ENCODE measurements around the gene FGFR3.

The FGFR3 gene

DNA sequence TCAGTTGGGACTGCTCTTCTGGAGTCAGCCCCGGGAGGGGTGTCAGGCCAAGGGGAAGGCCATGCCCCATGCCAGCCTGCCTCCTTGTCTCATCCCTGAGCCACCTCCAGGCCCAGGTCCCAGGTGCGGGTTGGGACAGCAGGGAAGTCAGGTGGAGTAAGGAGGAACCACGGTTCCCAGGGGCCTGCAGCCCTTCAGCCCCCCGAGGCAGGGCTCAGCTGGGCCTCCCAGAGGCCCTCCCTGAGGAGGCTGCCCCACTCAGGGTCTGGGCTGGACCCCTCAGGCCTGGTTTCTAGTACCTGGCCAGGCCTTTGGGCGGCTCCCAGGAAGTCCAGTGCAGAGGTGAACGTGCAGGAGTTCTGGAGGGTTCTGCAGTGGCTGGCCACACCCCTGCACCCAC is 23.4 kb upstream of the FGFR3 start:
- DNase-seq (ENCODE audit: extremely low read depth in 1 of 2, low read depth in 1 of 2), result no peak

DNA sequence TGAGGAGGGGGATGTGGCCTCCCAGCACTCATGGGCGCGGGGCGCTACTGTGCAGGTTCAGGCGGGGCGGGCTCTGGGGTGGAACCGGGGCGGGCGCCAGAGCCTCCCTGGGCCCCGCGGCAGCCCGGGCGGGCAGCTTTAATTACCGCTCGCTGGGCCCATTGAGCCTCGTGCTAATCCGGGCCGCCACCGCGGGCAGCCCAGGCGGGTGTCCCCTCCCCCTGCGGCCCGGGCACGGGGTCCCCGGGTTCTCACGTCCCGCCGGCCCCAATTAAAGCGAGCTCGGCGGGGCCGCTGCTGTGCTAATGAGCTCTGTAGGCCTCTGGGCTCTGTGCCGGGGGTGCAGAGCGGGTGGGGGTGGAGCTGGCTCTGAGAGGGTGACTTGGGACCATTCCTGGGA is 22.8 kb upstream of the FGFR3 start:
- no peak for DNase-seq (ENCODE audit: extremely low read depth in 1 of 2, low read depth in 1 of 2)

DNA sequence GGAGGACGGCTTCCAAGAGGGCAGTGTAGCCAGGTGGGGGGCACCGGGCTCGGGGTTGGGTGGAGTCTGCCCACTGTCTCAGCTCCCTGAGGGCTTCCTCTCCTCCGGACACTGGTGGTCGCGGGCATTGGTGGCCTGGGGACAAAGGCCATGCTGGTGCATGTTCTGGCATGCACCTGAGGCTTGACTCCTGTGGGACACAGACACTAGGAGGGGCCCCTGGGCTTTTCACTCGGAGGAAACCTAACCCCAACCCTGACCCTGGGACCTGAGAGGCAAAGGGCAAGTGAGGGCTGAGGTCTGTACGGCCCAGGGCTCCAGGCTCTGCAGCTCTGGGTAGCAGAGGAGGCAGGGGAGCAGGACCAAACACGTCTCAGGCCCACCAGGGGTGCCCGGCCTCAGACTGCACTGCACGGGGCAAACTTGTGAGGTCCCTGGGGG is 22.3 kb upstream of the FGFR3 start:
- no peak for DNase-seq (ENCODE audit: extremely low read depth in 1 of 2, low read depth in 1 of 2)

DNA sequence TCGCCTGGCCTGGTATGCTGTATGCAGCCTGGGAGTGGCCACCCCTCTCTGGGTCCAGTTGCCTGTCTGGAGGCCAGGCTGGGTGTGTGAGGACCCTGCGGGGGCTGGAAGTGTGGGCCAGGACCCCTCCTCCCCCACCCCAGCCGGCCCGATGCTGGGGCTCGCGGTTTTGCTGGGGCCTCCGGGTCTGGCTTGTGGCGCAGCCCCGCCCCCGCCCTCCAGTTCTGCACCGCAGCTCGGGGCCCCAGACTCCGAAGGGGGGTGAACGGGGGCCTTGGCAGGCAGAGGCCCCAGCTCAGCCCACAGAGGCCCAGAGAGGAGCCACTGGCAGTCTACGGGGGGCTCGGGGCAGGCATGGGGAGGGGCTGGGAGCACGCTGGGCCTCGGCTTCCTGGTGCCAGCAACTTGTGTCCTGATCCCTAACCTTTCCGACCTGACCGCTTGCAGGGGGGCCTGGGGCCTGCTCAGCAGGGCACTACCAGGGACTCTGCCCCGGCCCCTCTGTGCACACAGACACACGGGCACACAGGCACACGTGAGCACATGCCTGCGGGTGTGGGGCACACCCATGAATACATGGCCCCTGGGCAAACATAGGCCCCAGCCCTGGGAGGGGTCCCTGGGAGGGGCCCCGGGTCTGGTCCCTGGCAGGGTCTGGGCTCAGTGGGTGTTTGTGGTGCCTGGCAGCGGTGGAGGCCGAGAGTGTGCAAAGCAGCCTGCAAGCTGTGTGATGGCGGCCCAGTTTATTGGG is 21.4 kb upstream of the FGFR3 start:
- no peak for DNase-seq (ENCODE audit: extremely low read depth in 1 of 2, low read depth in 1 of 2)

DNA sequence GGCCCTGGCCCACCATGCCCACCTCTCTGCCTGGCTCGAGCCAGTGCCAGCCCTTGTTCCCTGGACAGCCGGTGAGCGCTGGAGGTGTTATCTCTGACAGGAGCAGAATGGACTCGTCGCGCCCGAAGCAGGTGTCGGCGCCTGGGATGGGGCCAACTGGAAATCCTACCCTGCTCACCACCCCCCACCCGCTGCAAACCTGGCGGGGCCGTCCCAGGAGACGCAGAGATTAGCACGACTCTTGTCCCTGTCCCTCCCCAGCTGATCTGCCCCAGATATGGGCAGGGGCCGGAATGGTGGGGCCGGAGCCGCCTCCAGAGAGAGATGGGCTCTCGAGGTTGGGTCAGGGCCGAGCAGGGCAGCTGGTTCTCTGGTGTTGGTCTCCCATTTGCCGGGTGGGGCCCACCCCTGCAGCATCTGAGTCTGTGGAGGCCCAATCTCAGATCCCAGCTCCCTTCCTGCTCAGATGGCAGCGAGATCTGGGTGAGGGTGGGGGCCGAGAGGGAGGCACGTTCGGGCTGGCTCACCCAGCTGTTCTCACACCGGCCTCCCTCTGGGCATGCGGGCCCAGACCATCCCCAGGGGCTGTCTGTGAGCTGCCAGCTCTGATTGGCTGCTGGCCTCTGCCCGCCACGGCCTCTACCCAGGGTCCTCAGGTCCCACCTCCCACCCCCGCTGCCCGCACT is 20.1 kb upstream of the FGFR3 start:
- DNase-seq (ENCODE audit: extremely low read depth in 1 of 2, low read depth in 1 of 2), result no peak

DNA sequence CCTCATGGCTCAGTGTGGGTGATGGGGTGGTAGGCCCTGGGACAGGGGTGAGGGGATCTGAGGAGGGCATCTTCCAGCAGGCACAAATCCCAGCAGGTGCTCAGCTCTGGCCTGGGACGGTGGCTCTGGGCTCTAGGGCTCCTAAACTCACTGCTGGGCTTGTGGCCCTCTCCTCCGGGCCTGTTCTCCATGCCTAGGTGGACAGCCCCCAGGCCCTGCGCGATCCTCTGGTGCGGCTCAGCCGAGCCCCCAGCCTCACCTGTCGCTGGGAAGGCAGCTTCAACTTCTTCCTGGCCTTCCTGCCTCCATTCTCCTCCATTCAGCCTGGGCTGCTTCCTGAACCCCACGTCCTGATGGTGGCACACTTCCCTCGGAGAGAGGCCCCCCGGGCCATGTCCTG is 19.3 kb upstream of the FGFR3 start:
- DNase-seq (ENCODE audit: extremely low read depth in 1 of 2, low read depth in 1 of 2), result no peak

DNA sequence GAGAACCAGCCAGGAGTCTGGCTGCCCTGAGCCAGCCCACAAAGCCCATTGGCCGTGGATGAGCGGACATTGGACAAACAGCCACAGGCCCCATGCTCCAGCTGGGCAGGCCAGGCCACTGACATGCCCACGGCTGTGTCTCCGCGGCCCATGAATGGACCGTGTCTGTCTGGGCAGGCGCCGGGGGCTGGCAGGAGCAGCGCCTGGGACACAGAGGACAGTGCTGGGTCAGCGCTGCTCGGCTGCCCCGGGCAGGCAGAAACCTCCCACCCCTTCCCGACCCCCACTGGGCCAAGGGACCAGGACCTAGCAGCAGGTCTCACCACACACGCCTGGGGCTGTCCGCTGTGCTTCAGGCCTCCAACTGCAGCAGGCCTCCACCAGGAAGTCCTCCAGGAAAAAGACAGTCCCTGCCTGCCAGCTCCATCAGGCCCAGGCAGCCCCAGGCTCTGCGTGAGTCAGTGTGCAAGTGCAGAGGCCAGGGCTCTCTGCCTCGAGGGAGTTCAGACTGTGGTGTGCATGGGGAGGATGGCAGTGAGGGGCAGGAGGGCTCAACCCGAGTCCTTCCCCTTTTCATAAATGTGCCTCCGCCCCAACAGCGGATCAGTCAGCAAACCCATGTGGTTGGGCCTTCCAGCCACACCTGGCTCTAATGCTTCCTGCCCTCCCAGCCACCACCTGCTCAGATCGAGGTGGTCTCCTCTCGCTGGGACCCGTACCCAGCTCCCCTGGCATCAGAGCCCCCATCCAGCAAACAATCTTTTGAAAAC is 17.2 kb upstream of the FGFR3 start:
- no peak for DNase-seq (ENCODE audit: extremely low read depth in 1 of 2, low read depth in 1 of 2)

DNA sequence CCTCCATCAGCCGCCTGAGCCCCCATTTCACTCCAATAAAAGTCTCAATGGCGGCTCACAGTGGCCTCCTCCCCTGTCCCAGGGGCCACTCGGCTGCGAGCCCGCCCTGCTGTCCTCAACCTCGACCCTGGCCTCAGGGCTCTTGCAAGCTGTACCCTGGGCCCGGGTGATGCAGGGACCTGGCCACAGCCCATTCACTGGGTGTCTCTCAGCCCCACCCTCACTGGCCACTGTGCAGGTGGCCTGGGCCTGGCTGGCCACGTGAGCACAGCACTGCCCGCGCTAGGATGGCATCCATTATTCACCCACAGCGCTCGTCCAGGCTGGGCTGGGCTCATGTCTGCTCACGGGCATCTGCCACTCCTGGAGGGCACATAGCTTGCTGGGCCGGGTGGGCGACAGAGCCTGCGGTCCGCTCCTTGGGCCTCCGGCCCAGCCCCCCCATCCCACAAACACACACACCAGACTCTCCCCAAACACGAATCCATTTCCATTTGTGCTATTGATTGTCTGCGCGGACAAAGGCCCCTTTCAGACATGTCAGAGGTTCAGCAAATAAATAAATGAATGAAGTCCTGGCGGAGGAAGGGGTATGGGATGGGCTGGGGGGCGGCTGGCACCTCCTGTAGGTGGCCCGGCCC is 16.5 kb upstream of the FGFR3 start:
- DNase-seq (ENCODE audit: extremely low read depth in 1 of 2, low read depth in 1 of 2), result no peak

DNA sequence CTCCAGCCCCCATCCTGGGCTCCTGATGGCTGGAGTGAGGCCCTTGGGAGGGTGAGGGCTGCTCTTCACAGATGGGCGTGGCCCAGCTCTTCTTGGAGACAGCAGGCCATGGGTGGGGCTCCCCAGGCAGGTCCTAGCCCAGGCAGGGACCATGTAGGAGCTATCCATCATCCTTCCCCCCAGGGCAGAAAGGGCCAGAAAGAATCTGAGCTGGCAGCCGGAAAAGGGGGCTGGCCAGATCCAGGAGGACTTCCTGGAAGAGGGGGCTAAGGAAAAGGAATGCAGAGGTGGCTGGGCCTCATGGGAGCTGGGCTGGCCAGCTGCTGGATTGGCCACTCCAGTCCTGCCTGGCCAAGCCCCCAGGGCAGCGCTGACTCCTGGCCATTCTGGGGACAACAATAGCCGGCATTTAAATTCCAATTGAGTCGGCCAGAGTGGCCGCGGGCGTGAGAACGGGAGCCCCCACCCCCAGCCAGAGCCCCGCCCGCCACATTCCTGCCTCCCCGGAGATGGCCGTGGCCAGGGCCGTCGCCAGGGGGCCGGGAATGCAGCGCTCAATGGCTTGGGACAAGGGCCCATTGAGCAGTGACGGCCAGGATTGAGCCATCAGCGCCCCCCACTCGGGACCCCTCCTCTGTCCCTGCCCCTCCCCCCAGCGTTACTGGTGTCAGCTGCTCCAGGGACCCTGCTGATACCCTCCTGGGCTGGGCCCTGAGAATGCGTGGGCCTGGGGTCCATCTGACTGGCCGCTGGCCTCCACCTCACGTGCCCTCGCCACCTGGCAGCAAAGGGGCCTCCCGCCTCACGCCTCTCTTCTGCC is 15.1 kb upstream of the FGFR3 start:
- DNase-seq (ENCODE audit: extremely low read depth in 1 of 2, low read depth in 1 of 2), result no peak

DNA sequence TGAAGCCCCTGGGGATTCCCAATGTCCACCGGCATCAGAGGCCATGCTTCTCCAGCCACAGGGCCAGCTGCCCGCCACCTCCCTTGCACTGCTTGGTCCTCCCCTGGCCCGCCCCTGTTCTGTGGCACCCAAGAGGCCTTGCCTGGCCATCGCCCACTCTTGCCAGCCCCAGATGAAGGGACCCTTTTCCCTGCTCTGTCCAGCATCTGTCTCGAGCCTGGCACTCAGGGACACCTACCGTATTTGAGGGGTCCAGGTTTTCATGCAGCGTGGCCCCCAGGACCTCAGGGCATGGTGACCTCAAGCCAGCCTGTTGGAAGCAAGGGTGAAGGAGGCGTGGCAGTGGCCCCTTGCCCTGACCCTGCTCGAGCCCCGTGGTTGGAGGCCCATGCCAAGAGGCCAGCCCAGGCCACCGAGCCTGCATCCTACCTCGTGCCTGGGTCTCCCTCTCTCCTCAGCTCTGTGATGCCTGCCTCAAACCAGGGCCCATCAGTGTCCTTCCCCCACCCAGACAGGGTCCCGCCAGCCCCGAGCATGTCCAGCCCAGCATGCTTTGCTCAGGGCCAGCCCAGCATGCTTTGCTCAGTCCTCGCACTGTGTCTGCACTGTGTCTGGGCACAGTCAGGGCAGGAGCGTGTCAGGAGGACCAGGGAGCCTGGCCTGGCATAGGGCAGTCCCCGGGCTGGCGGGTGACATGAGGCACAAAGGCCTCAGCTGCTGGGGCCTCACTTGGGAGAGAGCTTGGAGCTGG is 14.3 kb upstream of the FGFR3 start:
- DNase-seq (ENCODE audit: extremely low read depth in 1 of 2, low read depth in 1 of 2), result no peak

DNA sequence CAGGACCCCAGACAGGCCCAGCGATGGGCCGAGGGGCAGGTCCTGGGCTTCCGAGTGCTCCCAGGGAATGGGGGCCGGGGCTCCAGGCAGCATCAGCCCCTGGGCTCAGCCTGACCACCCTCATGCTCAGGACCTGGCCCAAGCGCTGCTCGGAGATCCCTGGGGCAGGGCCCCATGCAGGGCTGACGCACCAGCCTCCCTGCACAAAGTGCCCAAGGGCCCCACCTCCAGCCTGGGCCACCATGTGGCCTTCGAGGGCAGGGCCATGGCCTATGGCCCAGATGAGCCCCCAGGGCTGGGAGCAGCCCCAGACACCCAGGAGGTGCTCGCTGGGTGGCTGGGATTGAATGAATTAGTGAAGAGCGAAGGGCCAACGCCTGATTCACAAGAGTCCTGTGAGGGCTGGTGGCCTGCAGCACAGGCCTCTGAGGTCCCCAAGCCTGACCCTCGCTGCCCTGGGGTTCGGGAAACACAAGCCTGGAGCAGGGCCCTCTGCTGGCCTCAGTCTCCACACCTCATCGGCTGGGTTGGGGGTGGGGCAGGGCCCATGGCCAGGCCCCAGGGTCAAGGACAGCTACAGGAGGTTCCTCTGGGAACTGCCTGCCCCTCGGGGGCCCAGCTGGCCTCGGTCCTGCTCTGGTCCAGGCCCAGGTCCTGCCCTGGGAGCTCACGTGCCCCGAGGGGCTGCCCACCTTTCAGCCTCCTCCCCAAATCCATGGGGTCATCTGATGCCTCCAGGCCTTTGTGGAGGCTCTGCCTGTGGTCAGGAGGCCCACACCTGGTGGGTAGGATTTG is 13.3 kb upstream of the FGFR3 start:
- DNase-seq (ENCODE audit: extremely low read depth in 1 of 2, low read depth in 1 of 2), result no peak

DNA sequence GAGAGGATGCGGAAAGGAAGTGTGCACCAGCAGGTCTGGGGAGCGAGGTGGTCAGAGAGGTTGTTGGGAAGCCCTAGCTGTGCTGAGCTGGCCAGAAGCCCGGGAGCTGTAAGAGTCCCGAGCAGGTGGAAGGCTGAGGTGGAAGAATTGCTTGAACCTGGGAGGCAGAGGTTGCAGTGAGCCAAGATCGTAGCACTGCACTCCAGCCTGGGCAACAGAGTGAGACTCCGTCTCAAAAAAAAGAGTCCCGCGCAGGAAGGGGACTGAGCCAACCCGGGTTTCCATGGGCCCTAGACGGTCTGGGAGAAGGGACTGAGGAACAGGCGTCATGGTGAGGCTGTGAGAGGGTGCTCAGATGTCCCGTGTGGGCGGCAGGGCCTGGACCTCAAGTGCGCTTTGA is 12.7 kb upstream of the FGFR3 start:
- no peak for DNase-seq (ENCODE audit: extremely low read depth in 1 of 2, low read depth in 1 of 2)

DNA sequence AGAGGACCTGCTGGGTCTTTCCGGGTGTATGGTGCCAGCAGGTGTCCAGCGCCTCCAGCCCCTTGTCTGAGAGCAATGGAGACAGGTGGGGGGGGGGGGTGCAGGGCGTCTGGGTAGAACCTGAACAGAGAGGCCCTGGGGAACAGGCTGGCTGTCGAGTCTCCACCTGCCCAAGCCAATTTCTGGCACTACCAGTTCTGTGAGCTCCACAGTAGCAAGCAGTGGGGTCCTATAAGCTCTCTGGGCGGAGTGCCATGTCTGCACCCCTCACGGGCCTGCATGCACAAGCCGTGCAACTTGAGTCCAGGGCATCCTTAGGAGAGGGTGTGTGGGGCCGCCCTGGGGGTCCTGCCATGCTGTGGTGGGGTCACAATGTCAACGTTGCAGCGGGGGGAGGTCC is 10.1 kb upstream of the FGFR3 start:
- DNase-seq (ENCODE audit: extremely low read depth in 1 of 2, low read depth in 1 of 2), result no peak

DNA sequence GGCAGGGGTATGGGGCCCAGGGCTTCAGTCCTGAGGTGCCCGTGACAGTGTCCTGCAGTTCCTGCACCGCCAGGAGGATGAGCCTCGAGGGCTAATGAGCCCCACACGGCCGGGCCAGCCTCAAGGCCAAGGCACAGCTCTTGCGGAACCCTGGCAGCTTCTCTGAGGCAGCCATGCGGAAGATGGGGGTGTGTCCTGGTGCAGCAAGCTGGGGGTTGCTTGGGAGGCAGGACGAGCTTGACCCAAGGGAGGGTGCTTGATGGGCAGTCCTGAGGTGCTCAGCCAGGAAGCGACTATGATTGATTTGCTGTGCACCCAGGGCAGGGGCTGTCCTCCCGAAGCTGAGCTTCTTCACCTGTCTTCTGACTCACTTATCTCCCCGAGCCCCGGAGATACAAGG is 9.1 kb upstream of the FGFR3 start:
- no peak for DNase-seq (ENCODE audit: extremely low read depth in 1 of 2, low read depth in 1 of 2)

DNA sequence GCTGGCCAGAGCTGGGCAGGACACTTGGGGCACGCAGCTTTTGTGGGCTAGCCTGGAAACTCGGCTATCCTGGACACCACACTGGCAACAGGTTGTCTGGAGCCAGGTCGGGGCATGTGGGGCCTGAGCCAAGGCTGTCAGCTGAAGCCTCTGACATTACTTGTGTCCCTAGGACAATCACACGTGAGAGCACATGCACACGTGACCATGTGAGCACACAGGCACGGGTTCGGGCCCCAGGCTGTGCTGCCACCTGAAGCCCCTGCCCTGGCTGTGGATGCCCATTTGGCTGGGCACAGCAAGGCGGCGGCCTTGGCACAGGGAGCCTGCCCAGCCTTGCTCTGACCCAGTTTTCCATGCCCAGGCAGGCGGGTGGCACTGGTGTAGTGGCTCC is 8.7 kb upstream of the FGFR3 start:
- DNase-seq (ENCODE audit: extremely low read depth in 1 of 2, low read depth in 1 of 2), result no peak

DNA sequence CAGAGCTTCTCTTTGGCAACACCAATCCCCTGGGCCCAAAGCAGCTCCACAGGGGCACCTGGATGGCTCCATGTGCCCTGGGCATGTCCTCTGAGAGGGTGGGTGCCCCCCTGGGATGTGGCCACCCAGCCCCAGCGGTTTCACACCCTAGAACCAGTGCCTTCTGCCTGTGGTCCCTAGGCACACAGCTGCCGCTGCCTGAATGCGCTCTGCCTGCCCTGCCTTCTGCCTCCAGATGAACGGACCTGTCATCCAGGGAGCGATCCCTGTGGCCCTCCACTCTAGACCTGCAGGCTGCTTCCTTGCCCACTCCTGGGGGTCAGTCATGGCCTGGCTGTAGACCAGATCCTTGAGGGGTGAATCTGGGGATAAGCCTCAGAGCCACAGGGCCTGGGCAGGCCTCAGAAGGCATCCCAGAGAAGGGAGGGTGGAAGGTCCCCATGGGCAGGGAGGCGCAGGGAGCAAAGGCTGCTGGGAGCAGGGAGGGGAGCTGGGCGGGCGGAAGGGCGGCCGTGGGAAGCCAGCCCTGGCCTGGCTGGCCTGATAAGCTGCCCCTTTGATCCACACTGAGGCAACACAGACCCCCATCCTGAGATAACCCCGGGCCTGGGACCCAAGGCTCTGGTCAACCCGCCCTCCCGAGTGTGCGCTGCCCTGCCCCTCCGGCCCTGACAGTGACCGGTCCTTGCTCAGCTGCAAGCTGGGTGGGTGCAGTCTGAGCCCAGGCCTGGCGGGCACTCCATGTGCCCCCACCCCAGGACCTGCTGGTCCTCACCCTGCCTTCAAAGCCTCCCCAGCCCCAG is 8.1 kb upstream of the FGFR3 start:
- DNase-seq (ENCODE audit: extremely low read depth in 1 of 2, low read depth in 1 of 2), result no peak

DNA sequence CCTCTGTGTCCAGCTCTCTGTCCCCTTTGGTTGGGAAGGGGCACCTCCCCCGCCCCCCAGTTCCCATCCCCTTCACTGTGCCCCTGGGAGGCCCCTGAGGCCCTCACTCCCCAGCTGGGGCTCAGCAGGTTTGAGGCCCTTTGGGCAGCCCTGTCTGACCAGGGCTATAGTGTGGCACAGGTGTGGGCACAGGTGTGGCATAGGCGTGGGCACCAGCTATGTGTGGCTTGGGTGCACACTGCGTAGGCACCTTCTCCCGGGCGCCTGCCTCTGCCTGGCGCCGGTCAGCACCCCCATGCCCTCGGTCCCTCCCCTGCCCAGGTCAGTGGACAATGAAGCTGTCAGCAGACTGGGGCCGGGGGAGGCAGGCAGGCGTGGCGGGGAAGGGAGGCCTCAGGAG is 7.5 kb upstream of the FGFR3 start:
- DNase-seq (ENCODE audit: extremely low read depth in 1 of 2, low read depth in 1 of 2), result no peak

All from activated CD8-positive, alpha-beta memory T cell treated with anti-CD3 and anti-CD28 coated beads for 1 hour (primary cell).